HepG2 (cell line): ENCODE measurements around the gene ADM5. TPM values are rescaled to one million over a fixed set of nuclear protein-coding genes. Genes with fewer than 3 reads are reported as not detected.

ENCODE experiments used
- ATAC-seq: fragments of 200-7000 bp; cut with Tn5 transposase; 3 replicates; pipeline ENCODE4 v1.9.1; 2020; ENCODE audit warnings: mild to moderate bottlenecking, moderate library complexity
- BruUV-seq: library from RNA; stranded (reverse); fragments of 400-500 nt; replicated peaks from 2 replicates; lab custom pipeline; 2021; lab: Mats Ljungman, UMichigan
- CTCF ChIA-PET: fragments of 300-600 bp; formaldehyde crosslinking; extraction: SDS; loops from one replicate; lab custom pipeline; 2021; ENCODE audit warnings: low total read pairs, inconsistent platforms, low intra/inter-chr PET ratio; lab: Yijun Ruan, JAX
- POLR2A ChIA-PET: fragments of 350-600 bp; sonication (Branson Sonifier 250); formaldehyde crosslinking; loops from one replicate; lab custom pipeline; 2020; ENCODE audit warnings: antibody characterized with exemption, inconsistent platforms; lab: Yijun Ruan, JAX
- DNase-seq: peaks from one replicate; pipeline ENCODE4 v3.0.0-alpha.2; 2015; ENCODE audit warnings: low spot score
- FAIRE-seq: peaks from 3 replicates; lab custom pipeline; 2011; peaks lifted over from hg19 to GRCh38; lab: Jason Lieb, UNC
- H2AFZ ChIP-seq: one replicate; pipeline ENCODE4 v1.6.1; 2011; ENCODE audit warnings: low read length, inconsistent platforms
- H3K27ac ChIP-seq: fragments of 300-600 bp; 3 replicates; pipeline ENCODE4 v1.8.0; 2011; ENCODE audit warnings: mixed run types, mild to moderate bottlenecking, mixed read lengths, low read length, inconsistent platforms; ENCODE audit not compliant: insufficient read depth; ENCODE audit errors: extremely low read length
- H3K27me3 ChIP-seq, 2 experiments: fragments of 200-600 bp in 1 of 2; 2 replicates in 1 of 2; 3 replicates in 1 of 2; pipeline versions ENCODE4 v1.6.0 to v1.8.0; 2011; ENCODE audit warnings: low read length in 2 of 2, mild to moderate bottlenecking in 2 of 2, moderate library complexity in 2 of 2, inconsistent platforms in 1 of 2; ENCODE audit not compliant: insufficient read depth in 2 of 2, control insufficient read depth in 1 of 2
- H3K36me3 ChIP-seq, 2 experiments: fragments of 200-600 bp in 1 of 2; replicated peaks in 1 of 2; 2 replicates in 1 of 2; 3 replicates in 1 of 2; pipeline versions ENCODE4 v1.5.1 to v1.8.0; 2011; ENCODE audit warnings: low read length in 2 of 2, inconsistent platforms in 1 of 2; ENCODE audit not compliant: insufficient read depth in 2 of 2, control insufficient read depth in 1 of 2
- H3K4me1 ChIP-seq: 2 replicates; pipeline ENCODE4 v1.5.1; 2012; ENCODE audit warnings: low read length, inconsistent platforms; ENCODE audit not compliant: insufficient read depth
- H3K4me2 ChIP-seq: 2 replicates; pipeline ENCODE4 v1.6.0; 2011; ENCODE audit warnings: low read depth, low read length, inconsistent platforms
- H3K4me3 ChIP-seq, 3 experiments: fragments of 200-600 bp in 1 of 3; sonication (generic), shearing (Covaris generic) in 1 of 3; replicated peaks in 1 of 3; 2 replicates each; pipeline ENCODE4 v1.5.1; 2011 to 2016; ENCODE audit warnings: low read length in 3 of 3, inconsistent platforms in 2 of 3, low read depth in 2 of 3, mild to moderate bottlenecking in 2 of 3, control low read depth in 1 of 3, mixed read lengths in 1 of 3; ENCODE audit not compliant: insufficient read depth in 1 of 3
- H3K79me2 ChIP-seq: one replicate; pipeline ENCODE4 v1.6.1; 2011; ENCODE audit warnings: low read length, inconsistent platforms; ENCODE audit not compliant: insufficient read depth
- H3K9ac ChIP-seq: 2 replicates; pipeline ENCODE4 v1.6.0; 2011; ENCODE audit warnings: mild to moderate bottlenecking, low read depth, low read length, inconsistent platforms; ENCODE audit not compliant: insufficient read depth
- H3K9me3 ChIP-seq: 2 replicates; pipeline ENCODE4 v1.5.1; 2012; ENCODE audit warnings: mild to moderate bottlenecking, low read length
- H4K20me1 ChIP-seq: 2 replicates; pipeline ENCODE4 v1.6.0; 2011; ENCODE audit warnings: inconsistent platforms, mild to moderate bottlenecking, low read length, moderate library complexity; ENCODE audit not compliant: insufficient read depth
- AGO2 ChIP-seq: fragments of 200-400 bp; formaldehyde crosslinking; optimal IDR thresholded peaks from 2 replicates; pipeline ENCODE3; 2017; ENCODE audit warnings: mild to moderate bottlenecking, low read depth, low read length, moderate library complexity
- FIP1L1 ChIP-seq: fragments of 200-400 bp; formaldehyde crosslinking; IDR thresholded peaks from 2 replicates; pipeline ENCODE4 v1.6.1; 2018; ENCODE audit warnings: low read depth, mild to moderate bottlenecking, low read length, moderate library complexity, borderline replicate concordance; ENCODE audit not compliant: insufficient read depth
- FOXP4 ChIP-seq: sonication (generic); formaldehyde crosslinking; IDR thresholded peaks from 2 replicates; pipeline ENCODE4 v1.4.0; 2020; ENCODE audit warnings: missing genetic modification reagents
- HNRNPL ChIP-seq: fragments of 200-400 bp; formaldehyde crosslinking; IDR thresholded peaks from 2 replicates; pipeline ENCODE4 v1.6.1; 2017; ENCODE audit warnings: mild to moderate bottlenecking, low read depth, low read length
- IKZF1 ChIP-seq: fragments of 450-650 bp; IDR thresholded peaks from 2 replicates; pipeline ENCODE4 v1.7.1; 2016
- POLR2AphosphoS5 ChIP-seq: IDR thresholded peaks from 2 replicates; pipeline ENCODE4 v1.6.1; 2012; ENCODE audit warnings: low read depth, low read length
- RARG ChIP-seq: sonication (generic); formaldehyde crosslinking; IDR thresholded peaks from 2 replicates; pipeline ENCODE4 v1.4.0; 2020; ENCODE audit warnings: low read depth, mild to moderate bottlenecking, missing genetic modification reagents
- RBFOX2 ChIP-seq: fragments of 200-400 bp; formaldehyde crosslinking; IDR thresholded peaks from 2 replicates; pipeline ENCODE4 v1.6.1; 2017; ENCODE audit warnings: low read depth, mild to moderate bottlenecking, low read length
- TBX3 ChIP-seq: fragments of 450-650 bp; IDR thresholded peaks from 2 replicates; pipeline ENCODE4 v1.6.1; 2017; ENCODE audit warnings: antibody characterized with exemption, mild to moderate bottlenecking, inconsistent platforms, borderline replicate concordance
- ZMYM2 ChIP-seq: sonication (generic); formaldehyde crosslinking; IDR thresholded peaks from 2 replicates; pipeline ENCODE4 v1.8.0; 2022; ENCODE audit warnings: mild to moderate bottlenecking, missing genetic modification reagents
- ZNF318 ChIP-seq: sonication (generic); formaldehyde crosslinking; IDR thresholded peaks from 2 replicates; pipeline ENCODE4 v1.4.0; 2020; ENCODE audit warnings: mild to moderate bottlenecking, missing genetic modification reagents
- ZNF713 ChIP-seq: sonication (generic); formaldehyde crosslinking; IDR thresholded peaks from 2 replicates; pipeline ENCODE4 v1.4.0; 2020; ENCODE audit warnings: mild to moderate bottlenecking, missing genetic modification reagents
- WGBS: methylation state at CpG from one replicate; pipeline ENCODE4 v1.1.6; 2017; ENCODE audit warnings: low lambda C conversion rate; 5-methylcytosine and 5-hydroxymethylcytosine counted together
- in situ Hi-C: cut with HindIII; loops from 2 replicates; pipeline ENCODE4 v1.10.0; 2017; ENCODE audit warnings: low pct_unique_long_range_greater_than_20kb; ENCODE audit not compliant: extremely low pct_ligation_motif_present
- intact Hi-C: fragments of 100-400 bp; cut with micrococcal nuclease; formaldehyde crosslinking; loops from one replicate; pipeline ENCODE4 v1.10.0; 2022; ENCODE audit not compliant: unreplicated experiment
- polyA plus RNA-seq, 8 experiments: library from polyadenylated mRNA; depleted of rRNA in 3 of 8; stranded (reverse) in 7 of 8; unstranded in 1 of 8; fragments of >200 nt; fragmentation: Illumina TruSeq in 4 of 8; extraction: Trizol in 4 of 8; gene quantifications; 2 replicates each; pipeline versions ENCODE4 v1.2.1 to v1.2.3, GENCODE V29; 2011 to 2016; ENCODE audit warnings: low read depth in 4 of 8, missing spikeins in 1 of 8, mixed read lengths in 1 of 8; ENCODE audit not compliant: insufficient read depth in 1 of 8
- total RNA-seq, 5 experiments: library from RNA; depleted of rRNA; stranded (reverse); fragments of >200 nt; fragmentation: Illumina TruSeq; extraction: Trizol; gene quantifications; 2 replicates each; pipeline ENCODE4 v1.2.3, GENCODE V29; 2016; ENCODE audit warnings: low read depth in 1 of 5

Gene ADM5
- total and polyA plus RNA-seq, 2 of the 13 experiments (the other 11 are each of a cell fraction or from before 2014, with no cell fraction given) = 2.7 to 4.1 TPM

- ChIA-PET POLR2A (interaction anchor here (0.8 to 1.9 kb wide), 2 partner anchors 11 kb away, joined by 4 to 5 read pairs; partner anchors contain the start of gene PRMT1), CTCF (no interaction called here)
- peaks cover 5% of the 10 kb centered on the region; the same call in 1 of the 2 replicates for H4K20me1 ChIP-seq
- H3K79me2 ChIP-seq = peaks cover 2% of the 10 kb centered on the region
- DNase-seq (no peak), ATAC-seq (no peak), FAIRE-seq (no peak)
- no TSS peak for BruUV-seq
- in situ Hi-C loops = no loop called here
- no peak overlapping the region for H3K4me3 ChIP-seq
- no peak overlapping the region for H3K4me2 ChIP-seq
- no peak overlapping the region for H3K9ac ChIP-seq
- no peaks in the 10 kb centered on the region for H3K27me3 ChIP-seq
- intact Hi-C loops = no loop called here
- no peaks in the 10 kb centered on the region for H3K4me1 ChIP-seq
- H3K27ac ChIP-seq = no peak overlapping the region
- H2AFZ ChIP-seq = no peak overlapping the region
- H3K36me3 ChIP-seq = peaks cover 21 to 47% of the 10 kb centered on the region in 2 experiments
- WGBS = 96% methylated on average over 19 of the region's 26 CpGs
- H3K9me3 ChIP-seq = no peaks in the 10 kb centered on the region
- peak; percentile 57 for TF ChIP-seq AGO2
- TF ChIP-seq ZMYM2 (CRISPR knock-in tag) = no peak
- TF ChIP-seq ZNF713 (CRISPR knock-in tag) = no peak
- TF ChIP-seq RARG = no peak
- no peak for TF ChIP-seq POLR2AphosphoS5
- TF ChIP-seq IKZF1 = no peak
- no peak for TF ChIP-seq FOXP4 (CRISPR knock-in tag)
- peak; percentile 69 for TF ChIP-seq RBFOX2
- TF ChIP-seq FIP1L1 = no peak
- TF ChIP-seq TBX3 = no peak
- TF ChIP-seq ZNF318 (CRISPR knock-in tag) = no peak
- no peak for TF ChIP-seq HNRNPL
Observed at GRCh38 chr19:49687566-49688316, 1.7 kb upstream of the ADM5 start.
